Neural progenitor cell (in vitro differentiated cells): ENCODE measurements around the gene TBCK. TPM values are rescaled to one million over a fixed set of nuclear protein-coding genes. Genes with fewer than 3 reads are reported as not detected.
"Not testable (repeated sequence)": the region's sequence is repeated elsewhere in the genome, so short reads cannot be mapped to it uniquely, and the experiment has no call there.

Source experiments
- DNase-seq: peaks from one replicate; pipeline ENCODE4 v3.0.0-alpha.2; 2016; ENCODE audit warnings: low spot score
- H2AFZ ChIP-seq: fragments of 200-600 bp; sonication (generic); replicated peaks from 2 replicates; pipeline ENCODE4 v1.6.1; 2016; ENCODE audit warnings: antibody characterized with exemption
- H3F3A ChIP-seq: fragments of 200-600 bp; sonication (generic); 2 replicates; pipeline ENCODE4 v1.6.1; 2016; ENCODE audit warnings: antibody characterized with exemption, low read depth
- H3K27ac ChIP-seq: fragments of 200-600 bp; sonication (generic); 2 replicates; pipeline ENCODE4 v1.5.1; 2016; ENCODE audit warnings: mild to moderate bottlenecking
- H3K27me3 ChIP-seq: fragments of 200-600 bp; sonication (generic); 2 replicates; pipeline ENCODE4 v1.6.1; 2016; ENCODE audit warnings: mild to moderate bottlenecking, moderate library complexity
- H3K36me3 ChIP-seq: fragments of 200-600 bp; sonication (generic); 2 replicates; pipeline ENCODE4 v1.5.1; 2016
- H3K4me1 ChIP-seq: fragments of 200-600 bp; sonication (generic); 2 replicates; pipeline ENCODE4 v1.6.1; 2016; ENCODE audit warnings: mixed run types
- H3K4me2 ChIP-seq: fragments of 200-600 bp; sonication (generic); 2 replicates; pipeline ENCODE4 v1.6.1; 2016
- H3K4me3 ChIP-seq: fragments of 200-600 bp; sonication (generic); 2 replicates; pipeline ENCODE4 v1.5.1; 2016
- H3K79me2 ChIP-seq: fragments of 200-600 bp; sonication (generic); 2 replicates; pipeline ENCODE4 v1.6.1; 2016; ENCODE audit warnings: low read depth
- H3K9ac ChIP-seq: fragments of 200-600 bp; sonication (generic); 2 replicates; pipeline ENCODE4 v1.6.1; 2016
- H3K9me3 ChIP-seq: fragments of 200-600 bp; sonication (generic); 2 replicates; pipeline ENCODE4 v1.5.1; 2016; ENCODE audit warnings: low read depth
- H4K20me1 ChIP-seq: fragments of 200-600 bp; sonication (generic); 2 replicates; pipeline ENCODE4 v1.6.1; 2016; ENCODE audit warnings: low read depth
- H3K27ac Mint-ChIP-seq: 3 replicates; pipeline ENCODE4 v1.8.0; 2021; ENCODE audit warnings: mixed read lengths
- H3K27me3 Mint-ChIP-seq: 2 replicates; pipeline ENCODE4 v1.8.0; 2022; ENCODE audit warnings: low read depth, mild to moderate bottlenecking, inconsistent platforms, moderate library complexity, mixed read lengths; ENCODE audit not compliant: insufficient read depth
- H3K36me3 Mint-ChIP-seq: 3 replicates; pipeline ENCODE4 v1.8.0; 2021; ENCODE audit warnings: mixed read lengths
- H3K4me1 Mint-ChIP-seq: 3 replicates; pipeline ENCODE4 v1.8.0; 2021; ENCODE audit warnings: mixed read lengths
- H3K4me3 Mint-ChIP-seq: 3 replicates; pipeline ENCODE4 v1.8.0; 2021; ENCODE audit warnings: mild to moderate bottlenecking, moderate library complexity, mixed read lengths
- H3K9me3 Mint-ChIP-seq: 3 replicates; pipeline ENCODE4 v1.8.0; 2020; ENCODE audit warnings: mixed read lengths
- EZH2 ChIP-seq: fragments of 200-600 bp; sonication (generic); IDR thresholded peaks from 2 replicates; pipeline ENCODE4 v1.6.1; 2017; ENCODE audit warnings: antibody characterized with exemption, mild to moderate bottlenecking, moderate library complexity
- EZH2phosphoT487 ChIP-seq: fragments of 200-600 bp; sonication (generic); IDR thresholded peaks from 2 replicates; pipeline ENCODE4 v1.6.1; 2017; ENCODE audit warnings: antibody characterized with exemption
- total RNA-seq: library from RNA; depleted of rRNA; stranded (reverse); fragments of >200 nt; gene quantifications from 2 replicates; pipeline ENCODE4 v1.2.3, GENCODE V29; 2015; ENCODE audit warnings: low replicate concordance
- TF ChIP-seq, protein P1 (sequence below): fragments of 200-600 bp; sonication (generic); IDR thresholded peaks from 2 replicates; pipeline ENCODE4 v1.5.1; 2017; ENCODE audit warnings: antibody characterized with exemption, mild to moderate bottlenecking

The TBCK gene
- total RNA-seq, 1 donor from 2014 or later: 69.8 TPM

DNA sequence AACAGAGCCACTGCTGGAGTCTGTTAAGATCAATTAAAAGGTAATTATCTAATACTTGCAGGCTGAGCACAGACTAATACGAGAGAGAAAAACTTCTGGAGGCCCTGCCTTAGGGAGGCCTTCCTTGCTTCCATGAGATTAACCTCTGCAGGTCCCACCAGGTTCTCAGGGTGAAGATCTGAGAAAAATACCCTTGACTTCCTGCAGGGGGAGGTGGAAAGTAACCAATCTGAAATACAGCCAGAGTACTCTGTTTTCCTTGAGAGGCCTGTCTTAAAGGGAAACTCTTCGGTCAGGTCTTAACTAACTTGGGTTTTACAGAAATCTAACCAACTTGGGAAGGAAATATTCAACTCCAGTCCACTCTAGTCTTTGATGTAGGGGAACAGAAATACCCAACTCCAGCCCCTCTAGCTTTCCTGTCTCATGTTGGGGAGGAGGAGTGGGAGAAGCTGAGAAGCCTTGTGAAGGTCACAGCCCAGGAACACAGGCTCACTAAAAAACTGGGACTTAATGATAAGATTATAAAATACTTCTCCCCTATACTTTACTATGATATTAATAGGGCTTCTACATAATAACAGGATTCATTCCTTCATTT lies 77.1 kb downstream of the TBCK start:
- DNase-seq: peak; percentile 47
- Histone ChIP-seq H3K27ac (no peak overlapping the region), H3K79me2 (no peaks in the 10 kb centered on the region), H3F3A (no peaks in the 10 kb centered on the region), H3K4me3 (no peak overlapping the region), H3K36me3 (no peaks in the 10 kb centered on the region), H3K9me3 (no peaks in the 10 kb centered on the region), H3K4me2 (no peak overlapping the region), H3K4me1 (no peaks in the 10 kb centered on the region), H4K20me1 (no peaks in the 10 kb centered on the region), H2AFZ (no peak overlapping the region), H3K27me3 (no peaks in the 10 kb centered on the region), H3K9ac (no peak overlapping the region)
- no peaks in the 10 kb centered on the region for H3K9me3 Mint-ChIP-seq
- no peak for TF ChIP-seq EZH2
- TF ChIP-seq, protein P1, sequence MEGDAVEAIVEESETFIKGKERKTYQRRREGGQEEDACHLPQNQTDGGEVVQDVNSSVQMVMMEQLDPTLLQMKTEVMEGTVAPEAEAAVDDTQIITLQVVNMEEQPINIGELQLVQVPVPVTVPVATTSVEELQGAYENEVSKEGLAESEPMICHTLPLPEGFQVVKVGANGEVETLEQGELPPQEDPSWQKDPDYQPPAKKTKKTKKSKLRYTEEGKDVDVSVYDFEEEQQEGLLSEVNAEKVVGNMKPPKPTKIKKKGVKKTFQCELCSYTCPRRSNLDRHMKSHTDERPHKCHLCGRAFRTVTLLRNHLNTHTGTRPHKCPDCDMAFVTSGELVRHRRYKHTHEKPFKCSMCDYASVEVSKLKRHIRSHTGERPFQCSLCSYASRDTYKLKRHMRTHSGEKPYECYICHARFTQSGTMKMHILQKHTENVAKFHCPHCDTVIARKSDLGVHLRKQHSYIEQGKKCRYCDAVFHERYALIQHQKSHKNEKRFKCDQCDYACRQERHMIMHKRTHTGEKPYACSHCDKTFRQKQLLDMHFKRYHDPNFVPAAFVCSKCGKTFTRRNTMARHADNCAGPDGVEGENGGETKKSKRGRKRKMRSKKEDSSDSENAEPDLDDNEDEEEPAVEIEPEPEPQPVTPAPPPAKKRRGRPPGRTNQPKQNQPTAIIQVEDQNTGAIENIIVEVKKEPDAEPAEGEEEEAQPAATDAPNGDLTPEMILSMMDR: peak; percentile 66
- H3K27me3 Mint-ChIP-seq: no peaks in the 10 kb centered on the region
- peaks cover 5% of the 10 kb centered on the region for H3K36me3 Mint-ChIP-seq
- no peaks in the 10 kb centered on the region for H3K4me1 Mint-ChIP-seq
- no peak overlapping the region for H3K4me3 Mint-ChIP-seq
- no peak overlapping the region for H3K27ac Mint-ChIP-seq

DNA sequence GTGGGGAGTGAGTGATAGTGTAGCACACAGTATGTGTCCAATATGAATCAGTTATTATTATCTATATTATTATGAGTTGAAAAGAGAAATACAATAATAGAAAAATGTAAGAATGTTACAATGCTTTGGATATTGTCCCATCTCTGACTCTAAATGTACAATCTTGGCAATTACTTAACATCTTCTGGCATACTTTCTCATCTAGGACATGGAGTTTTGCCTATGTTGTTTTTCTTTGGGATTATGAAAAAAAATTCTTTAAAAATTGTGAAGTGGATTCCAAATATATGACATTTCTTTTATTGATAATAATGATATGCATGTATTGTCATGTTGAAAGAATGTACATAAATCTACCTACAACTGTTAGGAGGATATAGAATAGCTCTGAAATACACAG lies 84.1 kb downstream of the TBCK start:
- H3K36me3 ChIP-seq: peaks cover 7% of the 10 kb centered on the region
- no peak overlapping the region for H3K4me3 ChIP-seq
- peaks cover 23% of the 10 kb centered on the region for H3K36me3 Mint-ChIP-seq
- H4K20me1 ChIP-seq: no peaks in the 10 kb centered on the region
- H3K27ac Mint-ChIP-seq: no peak overlapping the region
- no peak overlapping the region for H3K4me2 ChIP-seq
- H3K4me1 ChIP-seq: no peaks in the 10 kb centered on the region
- no peak overlapping the region for H3K9ac ChIP-seq
- H3F3A ChIP-seq: no peaks in the 10 kb centered on the region
- TF ChIP-seq EZH2 (no peak), EZH2phosphoT487 (no peak)
- TF ChIP-seq, protein P1: no peak
- no peaks in the 10 kb centered on the region for H3K9me3 ChIP-seq
- H3K4me1 Mint-ChIP-seq: no peaks in the 10 kb centered on the region
- DNase-seq: no peak
- no peak overlapping the region for H3K27ac ChIP-seq
- no peaks in the 10 kb centered on the region for H3K27me3 Mint-ChIP-seq
- H3K27me3 ChIP-seq: no peaks in the 10 kb centered on the region
- H2AFZ ChIP-seq: no peak overlapping the region
- no peaks in the 10 kb centered on the region for H3K79me2 ChIP-seq
- no peaks in the 10 kb centered on the region for H3K9me3 Mint-ChIP-seq
- H3K4me3 Mint-ChIP-seq: no peak overlapping the region

DNA sequence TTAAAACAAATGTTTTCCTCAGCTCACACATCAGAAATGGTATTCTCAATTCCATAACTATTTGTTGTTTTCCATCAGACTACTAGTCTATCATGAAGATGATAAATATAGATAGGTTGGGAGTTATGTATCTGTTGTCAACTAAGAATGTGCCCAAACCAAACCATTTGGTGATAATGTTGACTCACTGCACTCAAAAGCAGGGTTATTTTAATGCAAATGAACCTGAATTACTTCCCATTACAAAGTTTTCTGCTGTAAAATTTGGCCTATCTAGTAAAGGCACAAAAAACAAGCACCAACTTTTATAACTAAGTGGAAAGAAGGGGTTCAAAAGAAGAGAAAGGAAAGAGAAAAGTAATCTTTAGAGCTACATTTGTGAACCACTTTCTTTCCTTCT lies 93.5 kb downstream of the TBCK start:
- Mint-ChIP-seq H3K4me1 (no peaks in the 10 kb centered on the region), H3K27ac (no peak overlapping the region), H3K27me3 (no peaks in the 10 kb centered on the region), H3K4me3 (no peak overlapping the region), H3K9me3 (no peaks in the 10 kb centered on the region), H3K36me3 (peaks cover 8% of the 10 kb centered on the region)
- Histone ChIP-seq H2AFZ (no peak overlapping the region), H3K4me1 (no peaks in the 10 kb centered on the region), H3K79me2 (no peaks in the 10 kb centered on the region), H3K4me3 (no peak overlapping the region), H3K27ac (no peak overlapping the region), H4K20me1 (no peaks in the 10 kb centered on the region), H3F3A (no peaks in the 10 kb centered on the region), H3K4me2 (no peak overlapping the region), H3K9me3 (no peaks in the 10 kb centered on the region), H3K27me3 (no peaks in the 10 kb centered on the region), H3K9ac (no peak overlapping the region), H3K36me3 (no peaks in the 10 kb centered on the region)
- no peak for DNase-seq
- TF ChIP-seq, protein P1: no peak
- TF ChIP-seq EZH2phosphoT487 (no peak), EZH2 (no peak)

DNA sequence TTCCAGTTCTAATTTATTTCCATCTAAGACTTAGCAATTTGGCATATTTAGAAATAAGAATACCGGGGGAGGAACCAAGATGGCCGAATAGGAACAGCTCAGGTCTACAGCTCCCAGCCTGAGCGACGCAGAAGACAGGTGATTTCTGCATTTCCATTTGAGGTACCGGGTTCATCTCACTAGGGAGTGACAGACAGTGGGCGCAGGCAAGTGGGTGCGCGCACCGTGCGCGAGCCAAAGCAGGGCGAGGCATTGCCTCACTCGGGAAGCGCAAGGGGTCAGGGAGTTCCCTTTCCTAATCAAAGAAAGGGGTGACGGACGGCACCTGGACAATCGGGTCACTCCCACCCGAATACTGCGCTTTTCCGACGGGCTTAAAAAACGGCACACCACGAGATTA lies 102.7 kb downstream of the TBCK start:
- not testable (repeated sequence) for H3K4me3 ChIP-seq, H3K27me3 ChIP-seq, H3K4me1 Mint-ChIP-seq, H3K36me3 ChIP-seq, H3K9me3 ChIP-seq, H3K27me3 Mint-ChIP-seq, H3K4me3 Mint-ChIP-seq, H3K9ac ChIP-seq, H3K4me2 ChIP-seq, H3F3A ChIP-seq, H3K79me2 ChIP-seq, H3K27ac ChIP-seq, H4K20me1 ChIP-seq, H3K27ac Mint-ChIP-seq, H3K36me3 Mint-ChIP-seq, DNase-seq, H3K9me3 Mint-ChIP-seq, H2AFZ ChIP-seq
- peaks cover 11% of the 10 kb centered on the region for H3K4me1 ChIP-seq
